ENCODE data around the gene PLCH2.

Gene PLCH2

DNA sequence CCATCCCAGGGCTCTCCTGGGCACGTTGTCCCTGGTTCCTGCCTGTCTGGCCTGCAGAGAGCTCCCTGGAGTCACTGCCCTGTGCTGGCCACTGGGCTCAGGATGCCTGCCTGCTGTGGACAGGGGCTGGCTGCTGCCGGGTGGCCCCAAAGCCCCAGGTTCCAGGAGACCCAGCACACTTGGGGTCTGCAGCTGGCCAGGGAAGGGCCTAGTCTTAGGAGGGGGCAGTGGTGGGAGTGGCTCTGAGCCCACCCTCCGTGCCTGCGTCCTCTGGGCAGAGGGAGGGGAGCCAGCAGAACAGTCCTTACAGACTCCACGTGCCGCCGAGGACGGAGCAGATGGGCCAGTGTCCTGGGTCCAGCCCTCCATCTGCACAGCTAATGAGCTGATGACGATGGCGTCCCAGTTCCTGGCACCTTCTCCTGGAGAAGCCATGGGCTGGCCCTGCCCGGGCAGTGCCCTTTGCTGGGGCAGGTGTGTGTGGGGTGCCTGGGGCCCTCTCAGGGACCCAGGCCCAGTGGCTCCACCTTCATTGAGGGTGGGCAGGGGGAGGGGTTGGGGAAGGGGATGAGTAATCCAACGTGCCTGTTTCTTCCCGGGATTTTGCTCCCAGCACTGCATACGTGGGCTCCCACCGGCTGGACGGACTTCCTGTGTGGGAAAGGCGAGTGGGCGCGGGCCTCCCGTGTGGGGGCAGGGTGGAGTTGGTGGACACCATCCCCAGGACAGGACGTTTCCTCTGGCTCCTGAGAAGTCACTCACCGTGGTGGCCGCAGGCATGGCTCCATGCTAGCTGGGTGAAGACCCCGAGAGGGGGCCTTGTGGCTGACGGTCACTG lies 6.8 kb upstream of the PLCH2 start:
- Histone ChIP-seq H3K9ac (ENCODE audit: insufficient read length) (no peak overlapping the region), H3K9me3 (ENCODE audit: low read depth, low read length) (no peaks in the 10 kb centered on the region), H3K36me3 (ENCODE audit: insufficient read depth, low read length) (no peaks in the 10 kb centered on the region), H3K4me3 (no peak overlapping the region), H3K27ac (no peak overlapping the region)
- TF ChIP-seq FOXP2 (optimal IDR thresholded peaks at IDR 0.05; ENCODE audit: control extremely low read depth, extremely low read length, insufficient read depth) (no peak), POLR2AphosphoS5 (IDR thresholded peaks at IDR 0.05; ENCODE audit: borderline replicate concordance, low read depth, low read length) (no peak), EZH2 (IDR thresholded peaks at IDR 0.05) (no peak)
- DNase-seq (ENCODE audit: low read depth, low spot score): no peak

DNA sequence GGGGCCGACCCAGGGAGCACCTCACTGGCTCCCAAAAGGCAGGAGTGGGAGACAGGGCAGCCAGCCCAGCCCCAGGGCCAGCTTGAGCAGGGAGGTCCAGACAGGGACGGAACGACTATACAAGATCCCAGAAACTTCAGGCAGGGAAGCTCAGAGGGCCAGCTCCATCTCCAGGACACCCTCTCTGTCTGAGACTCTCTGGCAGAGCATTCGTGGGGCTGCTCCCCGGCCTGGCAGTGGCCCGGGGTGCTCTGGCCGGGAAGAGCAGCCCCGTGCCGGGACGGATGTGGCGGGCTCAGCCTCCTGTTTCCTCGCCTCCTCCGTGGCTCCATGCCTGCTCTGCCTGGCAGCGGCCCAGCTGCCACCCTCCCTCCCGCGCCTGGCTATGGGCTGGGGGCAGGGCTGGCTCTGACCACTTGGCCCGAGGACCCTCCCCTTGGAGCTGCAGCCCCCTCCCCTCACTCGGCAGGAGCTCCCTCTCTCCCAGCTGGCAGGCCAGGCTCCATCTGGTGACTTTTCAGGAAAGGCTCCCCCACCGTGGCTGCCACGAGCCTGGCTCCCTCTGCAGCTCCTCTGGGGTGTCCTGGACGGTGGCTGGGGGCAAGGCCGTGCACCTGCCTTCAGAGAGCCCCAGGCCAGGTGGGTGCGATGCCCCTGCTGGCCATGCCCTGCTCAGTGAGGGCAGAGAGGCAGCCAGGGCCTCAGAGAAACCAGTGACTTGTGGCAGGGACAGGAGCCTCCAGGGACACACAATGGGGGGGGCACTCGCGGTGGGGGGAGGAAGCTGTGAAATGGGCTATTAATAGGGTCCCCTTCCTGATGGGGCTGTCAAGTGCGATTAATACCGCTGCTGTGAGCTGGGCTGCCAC lies 5.6 kb upstream of the PLCH2 start:
- H3K27ac ChIP-seq: no peak overlapping the region
- TF ChIP-seq POLR2AphosphoS5 (IDR thresholded peaks at IDR 0.05; ENCODE audit: borderline replicate concordance, low read depth, low read length) (no peak), FOXP2 (optimal IDR thresholded peaks at IDR 0.05; ENCODE audit: control extremely low read depth, extremely low read length, insufficient read depth) (no peak), EZH2 (IDR thresholded peaks at IDR 0.05) (no peak)
- H3K4me3 ChIP-seq: no peak overlapping the region
- H3K9me3 ChIP-seq (ENCODE audit: low read depth, low read length): no peaks in the 10 kb centered on the region
- no peak for DNase-seq (ENCODE audit: low read depth, low spot score)
- H3K36me3 ChIP-seq (ENCODE audit: insufficient read depth, low read length): no peaks in the 10 kb centered on the region
- H3K9ac ChIP-seq (ENCODE audit: insufficient read length): no peak overlapping the region

DNA sequence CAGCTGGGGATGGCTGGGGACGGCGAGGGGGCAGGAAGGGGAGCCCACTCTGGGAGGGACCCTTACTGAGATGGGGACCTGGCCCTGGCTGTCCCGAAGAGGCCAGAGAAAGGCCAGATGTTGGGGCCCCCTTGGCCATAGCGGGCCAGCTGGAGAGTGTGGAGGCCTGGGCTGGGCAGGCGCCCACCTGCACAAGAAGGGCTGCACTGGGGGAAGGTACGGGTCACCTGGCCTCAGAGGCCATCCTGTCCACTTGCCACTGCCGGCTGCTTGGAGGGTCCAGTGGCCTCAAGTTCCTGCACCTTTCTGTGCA lies 5.0 kb upstream of the PLCH2 start:
- Histone ChIP-seq H3K4me3 (no peak overlapping the region), H3K27ac (no peak overlapping the region), H3K9ac (ENCODE audit: insufficient read length) (no peak overlapping the region), H3K9me3 (ENCODE audit: low read depth, low read length) (no peaks in the 10 kb centered on the region), H3K36me3 (ENCODE audit: insufficient read depth, low read length) (no peaks in the 10 kb centered on the region)
- no peak for TF ChIP-seq EZH2 (IDR thresholded peaks at IDR 0.05)
- no peak for TF ChIP-seq FOXP2 (optimal IDR thresholded peaks at IDR 0.05; ENCODE audit: control extremely low read depth, extremely low read length, insufficient read depth)
- TF ChIP-seq POLR2AphosphoS5 (IDR thresholded peaks at IDR 0.05; ENCODE audit: borderline replicate concordance, low read depth, low read length): no peak
- DNase-seq (ENCODE audit: low read depth, low spot score): no peak

DNA sequence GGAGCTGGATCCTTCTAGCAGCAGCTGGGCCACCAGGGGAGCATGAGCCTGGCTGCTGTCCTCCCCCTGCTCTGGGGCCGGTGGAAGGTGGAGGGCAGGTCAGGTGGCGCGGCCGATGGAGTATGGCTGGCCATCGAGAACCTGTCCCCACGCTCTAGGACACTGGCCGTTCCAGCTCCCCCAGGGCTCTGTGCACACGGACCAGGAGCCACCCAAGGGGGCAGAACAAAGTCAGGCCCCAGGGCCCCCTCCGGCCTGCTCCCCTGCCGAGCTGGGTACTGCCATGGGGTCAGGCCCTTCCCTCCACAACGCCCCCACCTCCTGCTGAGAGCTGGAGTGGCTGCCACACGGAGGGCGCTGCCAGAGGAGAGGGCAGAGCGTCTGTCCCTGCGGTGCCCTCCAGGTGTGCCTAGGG lies 4.5 kb upstream of the PLCH2 start:
- no peak overlapping the region for H3K27ac ChIP-seq
- no peaks in the 10 kb centered on the region for H3K36me3 ChIP-seq (ENCODE audit: insufficient read depth, low read length)
- TF ChIP-seq EZH2 (IDR thresholded peaks at IDR 0.05): no peak
- TF ChIP-seq POLR2AphosphoS5 (IDR thresholded peaks at IDR 0.05; ENCODE audit: borderline replicate concordance, low read depth, low read length): no peak
- TF ChIP-seq FOXP2 (optimal IDR thresholded peaks at IDR 0.05; ENCODE audit: control extremely low read depth, extremely low read length, insufficient read depth): no peak
- no peak overlapping the region for H3K4me3 ChIP-seq
- DNase-seq (ENCODE audit: low read depth, low spot score): no peak
- H3K9me3 ChIP-seq (ENCODE audit: low read depth, low read length): no peaks in the 10 kb centered on the region
- H3K9ac ChIP-seq (ENCODE audit: insufficient read length): no peak overlapping the region

DNA sequence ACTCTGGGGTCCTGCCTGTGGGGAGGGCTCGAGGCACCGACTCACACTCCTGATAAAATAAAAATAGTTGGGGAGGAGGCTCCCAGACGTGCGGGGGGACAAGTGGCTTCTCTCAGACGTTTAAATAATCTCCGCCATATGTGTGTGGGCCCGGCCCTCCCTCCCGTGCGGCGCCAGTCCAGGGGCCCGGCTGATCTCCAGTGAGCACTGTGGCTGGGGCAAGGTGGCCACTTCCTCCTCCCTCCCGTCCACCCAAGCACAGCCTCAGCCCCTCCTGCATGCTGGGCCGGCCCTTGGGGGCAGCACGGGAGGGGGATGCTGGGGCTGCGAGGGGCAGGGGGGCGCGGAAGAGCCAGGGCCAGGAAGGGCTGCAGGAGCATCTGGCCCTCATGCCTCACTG lies 4.0 kb upstream of the PLCH2 start:
- Histone ChIP-seq H3K9me3 (ENCODE audit: low read depth, low read length) (no peaks in the 10 kb centered on the region), H3K36me3 (ENCODE audit: insufficient read depth, low read length) (no peaks in the 10 kb centered on the region), H3K27ac (no peak overlapping the region), H3K4me3 (no peak overlapping the region), H3K9ac (ENCODE audit: insufficient read length) (no peak overlapping the region)
- no peak for TF ChIP-seq EZH2 (IDR thresholded peaks at IDR 0.05)
- TF ChIP-seq FOXP2 (optimal IDR thresholded peaks at IDR 0.05; ENCODE audit: control extremely low read depth, extremely low read length, insufficient read depth): no peak
- no peak for TF ChIP-seq POLR2AphosphoS5 (IDR thresholded peaks at IDR 0.05; ENCODE audit: borderline replicate concordance, low read depth, low read length)
- no peak for DNase-seq (ENCODE audit: low read depth, low spot score)

DNA sequence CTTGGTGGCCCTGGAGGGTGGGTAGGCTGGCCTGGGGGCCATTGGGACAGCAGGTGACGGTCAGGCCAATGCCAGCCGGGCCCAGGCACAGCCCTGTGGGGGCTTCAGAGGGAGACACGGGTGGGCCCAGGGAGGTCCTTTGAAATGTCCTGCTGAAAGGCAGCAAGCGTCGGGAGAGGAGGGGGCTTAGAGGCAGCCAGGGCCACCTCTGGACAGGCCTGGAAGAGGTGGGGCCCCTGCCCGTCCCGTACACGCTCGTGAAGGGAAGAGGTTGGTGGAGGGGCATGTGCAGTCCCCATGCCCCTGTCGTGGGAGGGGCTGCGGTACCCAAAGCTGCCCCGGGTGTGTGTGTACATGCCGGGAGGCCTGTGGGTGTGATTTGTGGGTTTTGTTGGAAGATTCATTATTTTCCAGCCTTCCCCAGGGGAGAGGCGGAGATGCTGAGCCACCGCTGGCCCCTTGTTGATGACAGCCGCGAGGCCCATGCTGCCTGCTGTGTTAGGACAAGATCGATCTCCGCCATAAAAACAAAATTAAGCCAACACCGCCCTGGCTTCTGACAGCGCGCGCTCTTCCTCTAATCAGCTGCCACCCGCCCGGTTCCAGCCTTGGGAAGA lies 3.4 kb upstream of the PLCH2 start:
- no peak overlapping the region for H3K4me3 ChIP-seq
- no peaks in the 10 kb centered on the region for H3K36me3 ChIP-seq (ENCODE audit: insufficient read depth, low read length)
- H3K9ac ChIP-seq (ENCODE audit: insufficient read length): no peak overlapping the region
- TF ChIP-seq EZH2 (IDR thresholded peaks at IDR 0.05) (no peak), POLR2AphosphoS5 (IDR thresholded peaks at IDR 0.05; ENCODE audit: borderline replicate concordance, low read depth, low read length) (no peak), FOXP2 (optimal IDR thresholded peaks at IDR 0.05; ENCODE audit: control extremely low read depth, extremely low read length, insufficient read depth) (no peak)
- no peak for DNase-seq (ENCODE audit: low read depth, low spot score)
- H3K27ac ChIP-seq: no peak overlapping the region
- H3K9me3 ChIP-seq (ENCODE audit: low read depth, low read length): no peaks in the 10 kb centered on the region

DNA sequence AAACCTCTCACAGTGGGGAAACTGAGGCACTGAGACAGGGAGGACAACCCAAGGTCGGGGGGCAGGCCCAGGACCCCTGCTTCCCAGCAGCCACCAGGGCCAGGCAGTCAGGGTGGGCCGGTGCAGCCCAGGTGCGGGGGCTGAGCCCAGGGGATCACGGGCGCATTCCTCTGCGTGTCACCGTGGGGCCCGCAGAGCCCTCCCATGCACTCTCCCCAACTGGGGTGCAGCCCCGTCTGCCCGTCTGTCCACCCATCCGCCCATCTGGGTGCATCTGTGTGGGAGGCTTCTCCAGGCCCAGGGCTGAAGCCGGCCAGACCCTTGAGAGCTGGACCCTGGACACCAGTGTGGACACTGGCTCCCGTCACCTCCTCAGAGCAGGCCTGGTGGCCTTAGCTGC lies 2.9 kb upstream of the PLCH2 start:
- Histone ChIP-seq H3K9ac (ENCODE audit: insufficient read length) (no peak overlapping the region), H3K36me3 (ENCODE audit: insufficient read depth, low read length) (no peaks in the 10 kb centered on the region), H3K4me3 (no peak overlapping the region), H3K9me3 (ENCODE audit: low read depth, low read length) (no peaks in the 10 kb centered on the region), H3K27ac (no peak overlapping the region)
- no peak for DNase-seq (ENCODE audit: low read depth, low spot score)
- no peak for TF ChIP-seq EZH2 (IDR thresholded peaks at IDR 0.05)

DNA sequence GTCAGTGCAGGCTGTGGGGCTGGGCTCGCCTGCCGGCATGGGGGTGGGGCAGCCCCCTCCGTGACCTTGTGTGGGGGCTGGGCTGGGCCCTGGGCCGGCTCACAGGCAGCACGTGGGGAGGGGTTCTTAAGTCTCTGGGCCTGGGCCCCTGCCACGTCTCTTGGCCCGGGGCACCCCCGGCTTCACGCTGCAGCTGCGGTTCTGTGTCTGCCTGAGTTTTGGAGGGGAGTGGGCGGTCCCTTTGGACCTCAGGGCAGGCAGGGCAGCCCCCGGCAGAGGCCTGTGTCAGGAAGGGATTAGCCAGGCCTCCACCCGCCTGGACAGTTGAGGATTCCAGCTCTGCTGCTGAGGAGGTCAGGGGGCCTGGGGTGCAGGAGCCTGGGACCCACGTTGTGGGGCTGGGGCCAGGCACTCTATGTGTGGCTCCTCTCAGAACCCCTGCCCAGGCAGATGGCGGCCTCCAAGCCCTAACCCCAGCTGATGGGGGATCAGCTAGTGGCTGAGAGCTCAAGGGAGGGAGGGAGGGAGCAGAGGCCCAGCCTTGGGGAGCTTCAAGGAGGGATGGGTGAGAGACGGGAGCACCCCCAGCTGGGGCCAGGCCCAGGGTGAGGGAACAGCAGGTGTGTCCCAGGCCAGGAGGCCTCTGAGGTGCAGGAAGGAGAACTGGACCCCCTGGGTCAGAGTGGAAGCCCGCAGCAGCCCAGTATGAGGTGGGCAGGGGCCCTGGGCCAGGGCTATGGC lies 1.8 kb upstream of the PLCH2 start:
- Histone ChIP-seq H3K27ac (no peak overlapping the region), H3K9ac (ENCODE audit: insufficient read length) (no peak overlapping the region), H3K4me3 (no peak overlapping the region), H3K36me3 (ENCODE audit: insufficient read depth, low read length) (no peaks in the 10 kb centered on the region), H3K9me3 (ENCODE audit: low read depth, low read length) (no peaks in the 10 kb centered on the region)
- no peak for TF ChIP-seq EZH2 (IDR thresholded peaks at IDR 0.05)
- TF ChIP-seq POLR2AphosphoS5 (IDR thresholded peaks at IDR 0.05; ENCODE audit: borderline replicate concordance, low read depth, low read length): no peak
- no peak for TF ChIP-seq FOXP2 (optimal IDR thresholded peaks at IDR 0.05; ENCODE audit: control extremely low read depth, extremely low read length, insufficient read depth)
- no peak for DNase-seq (ENCODE audit: low read depth, low spot score)
